Right lobe of liver (tissue), 6 donors: ENCODE results near the gene TBCD. TPM values are rescaled to one million over a fixed set of nuclear protein-coding genes. Genes with fewer than 3 reads are reported as not detected.

ENCODE experiments used
- ATAC-seq, 4 donors: fragments of 200-7000 bp; cut with Tn5 transposase; one replicate each; pipeline ENCODE4 v1.9.1; 2020; ENCODE audit warnings: mild to moderate bottlenecking in 4 of 4, moderate library complexity in 4 of 4
- DNase-seq, 3 donors: peaks; one replicate each; pipeline ENCODE4 v3.0.0-alpha.2; 2020
- H3K27ac ChIP-seq, 3 donors: fragments of 200-600 bp; one replicate each; pipeline ENCODE4 v1.8.0; 2022
- H3K27me3 ChIP-seq, 2 donors: fragments of 200-600 bp; one replicate each; pipeline ENCODE4 v1.8.0; 2022
- H3K36me3 ChIP-seq, 4 donors: fragments of 200-600 bp; sonication (generic) in 1 of 4; one replicate each; pipeline versions ENCODE4 v1.5.1 to v1.8.0; 2017 to 2022; ENCODE audit warnings: control low read depth in 1 of 4
- H3K4me1 ChIP-seq, 4 donors: fragments of 200-600 bp; sonication (generic) in 1 of 4; one replicate each; pipeline versions ENCODE4 v1.5.1 to v1.8.0; 2017 to 2022; ENCODE audit warnings: control low read depth in 1 of 4
- H3K4me3 ChIP-seq, 3 donors: fragments of 200-600 bp; one replicate each; pipeline ENCODE4 v1.8.0; 2022
- H3K9me3 ChIP-seq, 4 donors: fragments of 200-600 bp; sonication (generic) in 1 of 4; one replicate each; pipeline versions ENCODE4 v1.5.1 to v1.8.0; 2017 to 2022; ENCODE audit warnings: control low read depth in 1 of 4
- CTCF ChIP-seq, 4 donors: fragments of 200-600 bp in 3 of 4; fragments of 450-650 bp in 1 of 4; IDR thresholded peaks; one replicate each; pipeline versions ENCODE4 v1.5.1 to v1.8.0; 2016 to 2022; ENCODE audit warnings: antibody characterized with exemption in 4 of 4, mild to moderate bottlenecking in 2 of 4
- POLR2A ChIP-seq: fragments of 450-650 bp; IDR thresholded peaks from one replicate; pipeline ENCODE4 v1.6.1; 2017; ENCODE audit warnings: antibody characterized with exemption, mild to moderate bottlenecking
- WGBS: methylation state at CpG from one replicate; pipeline ENCODE4 v1.1.6; 2018; ENCODE audit warnings: low coverage, low lambda C conversion rate; ENCODE audit not compliant: insufficient coverage; ENCODE audit errors: missing lambda C conversion rate; 5-methylcytosine and 5-hydroxymethylcytosine counted together
- intact Hi-C, 2 donors: fragments of 100-400 bp; cut with DNase I; formaldehyde crosslinking; loops; one replicate each; pipeline versions ENCODE4 v1.11.2 to v1.14.1; 2022
- total RNA-seq, 6 experiments: library from RNA; depleted of rRNA in 2 of 6; stranded (reverse); fragments of >200 nt in 2 of 6; fragmentation: NEBNext Ultra II Directional in 3 of 6; extraction: Animal tissue kit (Norgen Biotek cat#: 25700) in 3 of 6; gene quantifications; one replicate each; pipeline versions ENCODE4 v1.1.0 to v1.2.4, GENCODE V29; 2016 to 2023
- donor health status: DM: no; HTN: yes; CAD: no.
- donor health status: DM: no; HTN: no; CAD: no.
- donor health status: DM: no; HTN: no; CAD: no.
- donor health status: DM: no; HTN: yes; CAD: no.
- donor health status: DM: no; HTN: yes; CAD: no.

The TBCD gene
- total RNA-seq, 6 experiments from 2014 or later = 28.0 to 55.7 (median 41.3) TPM

- H3K27me3 ChIP-seq = no peaks in the 10 kb centered on the region
- H3K36me3 ChIP-seq = peaks cover 0 to 3% (median 0%) of the 10 kb centered on the region in 4 donors
- 93% methylated on average over 15 of the region's 16 CpGs for WGBS
- no peak overlapping the region for H3K4me3 ChIP-seq
- ATAC-seq (no peak), DNase-seq (peak in 1 of 3 donors; percentile 18)
- intact Hi-C loops = no loop called here
- H3K27ac ChIP-seq = no peak overlapping the region
- no peaks in the 10 kb centered on the region for H3K9me3 ChIP-seq
- TF ChIP-seq CTCF (IDR thresholded peaks at IDR 0.05) = no peak
- TF ChIP-seq POLR2A = no peak
- no peaks in the 10 kb centered on the region for H3K4me1 ChIP-seq
Observed at GRCh38 chr17:82822281-82822680, 70.4 kb downstream of the TBCD start.

GRCh38 chr17:82823004-82823403, 71.1 kb downstream of the TBCD start:
- WGBS = 100% methylated on average over 2 of the region's 5 CpGs
- DNase-seq (peak in 1 of 3 donors; percentile 52), ATAC-seq (peak in 2 of 4 donors; percentile 46 to 54)
- Histone ChIP-seq H3K4me3 (no peak overlapping the region), H3K36me3 (peaks cover 0 to 3% (median 0%) of the 10 kb centered on the region in 4 donors), H3K4me1 (no peaks in the 10 kb centered on the region), H3K27ac (no peak overlapping the region), H3K9me3 (no peaks in the 10 kb centered on the region), H3K27me3 (no peaks in the 10 kb centered on the region)
- TF ChIP-seq CTCF (IDR thresholded peaks at IDR 0.05) (no peak), POLR2A (no peak)
- intact Hi-C loops = no loop called here

- DNase-seq = peak in 1 of 3 donors; percentile 15
- no peak overlapping the region for H3K4me3 ChIP-seq
Observed at GRCh38 chr17:82825540-82826124, 73.8 kb downstream of the TBCD start.

GRCh38 chr17:82826211-82826610, 74.3 kb downstream of the TBCD start:
- TF ChIP-seq POLR2A (no peak), CTCF (IDR thresholded peaks at IDR 0.05) (no peak)
- intact Hi-C loops = no loop called here
- ATAC-seq (no peak), DNase-seq (no peak)
- H3K27ac ChIP-seq = no peak overlapping the region
- H3K36me3 ChIP-seq = no peaks in the 10 kb centered on the region
- no peaks in the 10 kb centered on the region for H3K27me3 ChIP-seq
- H3K4me1 ChIP-seq = no peaks in the 10 kb centered on the region
- no peak overlapping the region for H3K4me3 ChIP-seq
- no peaks in the 10 kb centered on the region for H3K9me3 ChIP-seq

More at GRCh38 chr17:82825540-82826124, 73.8 kb downstream of the TBCD start:
- no peak for ATAC-seq
- Histone ChIP-seq H3K9me3 (no peaks in the 10 kb centered on the region), H3K27me3 (no peaks in the 10 kb centered on the region), H3K36me3 (no peaks in the 10 kb centered on the region), H3K27ac (no peak overlapping the region), H3K4me1 (no peaks in the 10 kb centered on the region)
- 100% methylated on average over 3 of the region's 8 CpGs for WGBS
- intact Hi-C loops = no loop called here
- TF ChIP-seq CTCF (IDR thresholded peaks at IDR 0.05) (no peak), POLR2A (no peak)

GRCh38 chr17:82826956-82827355, 75.1 kb downstream of the TBCD start:
- Histone ChIP-seq H3K27me3 (no peaks in the 10 kb centered on the region), H3K9me3 (no peaks in the 10 kb centered on the region), H3K4me3 (no peak overlapping the region), H3K27ac (no peak overlapping the region), H3K36me3 (no peaks in the 10 kb centered on the region), H3K4me1 (no peaks in the 10 kb centered on the region)
- DNase-seq (no peak), ATAC-seq (no peak)
- TF ChIP-seq POLR2A (no peak), CTCF (IDR thresholded peaks at IDR 0.05) (no peak)
- 95% methylated on average over 5 of the region's 7 CpGs for WGBS
- intact Hi-C loops = no loop called here
